NCI-H146 treated with DMSO at 0.1 percent for 48 hours (cell line): ENCODE data around the gene ZC3H18.
A peak's percentile ranks its signal among the peaks of the same experiment; 100 is the strongest.

Experiments used
- DNase-seq: peaks from one replicate; lab custom pipeline; 2025; ENCODE audit not compliant: unreplicated experiment; lab: John Stamatoyannopoulos, UW

The ZC3H18 gene

DNA sequence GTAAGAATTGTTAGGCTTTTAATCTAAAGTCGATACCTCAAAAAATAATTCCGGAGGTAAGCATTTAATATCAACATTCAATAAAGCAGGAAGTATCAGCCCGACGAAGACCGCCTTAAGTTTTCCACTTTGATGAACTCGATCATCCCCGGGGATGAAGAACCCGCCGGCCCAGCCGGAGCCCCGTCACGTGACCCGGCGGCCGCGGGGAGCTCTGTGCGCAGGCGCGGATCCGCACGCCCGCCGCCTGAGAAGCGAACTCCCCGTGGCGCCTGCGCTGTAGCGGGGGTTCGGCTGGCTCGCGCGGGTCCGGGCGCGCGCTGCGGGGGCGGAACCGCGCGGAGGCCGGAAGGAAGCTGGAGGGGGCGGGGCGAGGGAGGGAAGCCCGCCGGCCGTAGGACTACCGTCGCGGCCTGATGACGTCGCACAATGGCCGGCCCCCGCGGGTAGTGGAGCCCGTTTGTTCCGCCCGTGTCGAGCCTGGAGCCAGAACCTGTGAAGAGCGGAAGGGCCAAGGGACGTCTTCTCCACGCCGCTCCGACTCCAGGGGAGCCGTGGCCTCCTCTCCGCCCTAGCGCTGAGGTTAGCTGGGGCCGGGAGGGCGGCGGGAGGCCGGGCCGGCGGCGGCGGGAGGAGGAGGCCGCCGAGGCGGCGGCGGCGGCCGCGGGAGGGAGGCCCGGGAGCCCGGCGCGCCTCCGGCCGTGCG, at the start of gene ZC3H18:
Gene ZC3H18, plus strand, starts transcription at position 419 of the 706 bp plus-strand sequence. CDS start 6,721 bp downstream, outside the sequence.
- peak; percentile 70 for DNase-seq

GRCh38 chr16:88521674-88522073, 48.5 kb upstream of the ZC3H18 start:
- no peak for DNase-seq

DNA sequence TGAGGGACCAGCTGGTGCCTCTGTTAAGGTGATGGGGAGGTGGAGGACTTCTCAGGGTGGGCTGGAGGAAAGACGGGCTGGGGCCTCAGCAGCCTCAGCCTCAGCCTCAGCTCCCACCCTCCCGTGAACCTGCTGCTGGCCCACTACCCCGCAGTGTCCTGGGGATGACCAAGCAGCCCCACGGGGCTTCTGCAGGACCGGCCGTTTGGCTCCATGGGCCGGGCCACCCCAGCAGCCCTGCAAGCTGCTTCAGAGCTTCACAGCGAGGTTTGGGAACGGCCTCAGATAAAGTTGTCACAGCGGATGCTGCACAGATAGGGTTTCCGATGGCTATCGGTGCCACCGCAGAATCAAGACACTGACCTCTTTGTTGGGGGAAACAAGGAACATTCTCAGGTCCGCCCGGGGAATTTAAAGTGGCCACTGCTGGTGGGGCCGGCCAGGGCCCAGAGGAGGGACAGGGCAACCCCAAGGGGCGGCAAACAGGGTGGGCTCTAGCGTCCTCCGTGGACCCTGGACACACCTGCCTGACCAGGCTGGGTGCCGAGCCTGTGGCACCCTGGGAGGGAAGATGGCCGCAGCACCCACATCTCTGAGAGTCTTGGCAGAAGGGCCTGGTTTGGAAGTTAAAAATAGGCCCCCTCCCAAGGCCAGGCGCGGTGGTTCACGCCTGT, 47.8 kb upstream of the ZC3H18 start:
- DNase-seq: no peak

DNA sequence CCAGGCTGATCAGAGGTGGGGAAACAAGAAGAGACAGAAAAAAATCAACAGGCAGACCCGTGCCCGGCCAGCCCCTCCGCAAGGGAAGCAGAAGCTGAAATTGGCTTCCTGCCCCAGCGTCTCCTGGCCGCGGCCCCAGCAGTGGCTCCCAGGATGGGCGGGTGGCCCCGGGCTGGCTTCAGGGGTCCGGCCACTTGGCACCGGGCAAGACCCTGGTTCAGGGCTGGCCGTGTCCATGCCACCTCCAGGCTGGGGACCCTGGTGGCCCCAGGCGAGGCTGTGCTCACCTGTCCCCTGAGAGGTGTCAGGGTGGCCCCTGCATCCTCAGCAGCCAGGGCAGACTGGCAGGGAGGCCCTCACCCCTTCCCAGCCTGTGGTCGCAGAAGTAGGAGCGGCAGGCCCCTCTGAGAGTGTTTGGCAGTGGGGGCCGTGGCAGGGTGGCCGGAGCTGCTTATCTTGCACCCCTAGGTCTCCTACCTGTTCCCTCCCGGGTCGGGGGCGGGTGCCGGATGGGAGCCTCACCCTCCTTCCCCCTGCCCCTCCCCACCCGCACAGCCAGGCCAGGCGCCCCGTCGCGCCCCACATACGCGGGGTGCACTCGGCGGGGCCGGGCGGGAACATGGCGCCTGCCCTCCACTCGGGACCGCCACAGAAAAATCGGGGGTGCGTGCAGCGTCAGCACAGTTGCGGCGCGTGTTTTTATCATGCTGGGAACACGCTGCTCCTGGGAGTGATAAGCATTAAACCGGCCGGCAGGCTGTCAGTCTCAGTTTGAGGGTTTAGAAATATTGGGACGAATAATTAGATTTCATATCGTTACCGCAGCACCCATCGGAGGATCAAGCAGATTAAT, 46.7 kb upstream of the ZC3H18 start:
- no peak for DNase-seq

- no peak for DNase-seq
These were observed 45.8 kb upstream of the ZC3H18 start for GRCh38 chr16:88524274-88524972.

- no peak for DNase-seq
These were observed 45.1 kb upstream of the ZC3H18 start for GRCh38 chr16:88524973-88525662.

DNA sequence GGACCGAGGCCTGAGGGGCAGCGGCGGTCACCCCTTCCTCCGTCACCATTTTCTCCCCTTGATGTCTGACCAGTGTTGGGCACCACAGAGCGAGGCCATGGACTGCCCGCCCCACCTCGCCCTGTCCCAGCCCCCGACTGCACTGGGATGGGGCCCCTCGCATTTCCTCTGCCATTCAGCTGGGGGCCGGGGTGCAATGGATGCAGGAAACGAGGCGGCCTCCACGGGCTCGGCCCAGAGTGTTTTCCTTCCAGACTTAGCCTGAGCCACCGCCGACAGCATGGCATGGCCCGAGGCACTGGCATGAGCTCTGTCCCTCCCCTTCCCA, 44.6 kb upstream of the ZC3H18 start:
- no peak for DNase-seq

GRCh38 chr16:88526008-88526905, 43.9 kb upstream of the ZC3H18 start:
- DNase-seq: no peak

GRCh38 chr16:88526906-88527185, 43.4 kb upstream of the ZC3H18 start:
- no peak for DNase-seq

DNA sequence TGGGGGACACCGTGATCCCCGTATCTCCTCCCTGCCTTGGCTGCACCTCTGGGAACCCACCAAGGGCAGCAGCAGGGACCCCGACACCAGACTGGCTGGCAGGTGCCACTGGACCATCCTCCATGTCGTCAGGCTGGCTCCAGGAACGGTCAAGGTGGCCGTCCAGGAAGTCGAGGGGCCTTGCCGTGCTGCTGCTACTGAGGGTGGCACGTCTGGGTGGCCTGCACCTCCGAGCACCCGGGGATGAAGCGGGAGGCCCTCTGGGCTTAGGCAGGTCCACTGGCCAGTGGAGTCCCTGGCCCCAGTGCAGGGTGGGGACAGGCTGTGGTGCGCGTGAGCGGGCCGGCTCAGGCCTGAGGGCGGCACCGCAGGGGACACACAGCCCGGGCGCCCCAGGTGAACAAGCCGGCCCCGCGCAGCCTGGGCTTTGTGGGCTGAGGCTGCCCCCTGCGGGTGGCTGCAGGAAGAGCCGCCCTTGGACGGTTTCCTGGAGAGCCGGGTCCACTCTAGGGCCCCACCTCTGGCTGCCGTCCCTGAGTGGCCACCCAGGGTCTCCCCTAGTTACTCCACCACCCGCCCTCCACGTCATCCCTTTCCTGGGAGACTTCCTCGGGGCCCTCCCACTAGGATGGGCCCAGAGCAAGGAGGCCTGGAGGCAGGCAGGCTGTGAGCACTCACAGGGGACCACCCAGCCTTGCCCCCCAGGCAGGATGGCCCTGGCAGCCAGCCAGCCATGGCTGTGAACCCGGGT, 42.8 kb upstream of the ZC3H18 start:
- DNase-seq: no peak

GRCh38 chr16:88527937-88528743, 42.1 kb upstream of the ZC3H18 start:
- DNase-seq: no peak

DNA sequence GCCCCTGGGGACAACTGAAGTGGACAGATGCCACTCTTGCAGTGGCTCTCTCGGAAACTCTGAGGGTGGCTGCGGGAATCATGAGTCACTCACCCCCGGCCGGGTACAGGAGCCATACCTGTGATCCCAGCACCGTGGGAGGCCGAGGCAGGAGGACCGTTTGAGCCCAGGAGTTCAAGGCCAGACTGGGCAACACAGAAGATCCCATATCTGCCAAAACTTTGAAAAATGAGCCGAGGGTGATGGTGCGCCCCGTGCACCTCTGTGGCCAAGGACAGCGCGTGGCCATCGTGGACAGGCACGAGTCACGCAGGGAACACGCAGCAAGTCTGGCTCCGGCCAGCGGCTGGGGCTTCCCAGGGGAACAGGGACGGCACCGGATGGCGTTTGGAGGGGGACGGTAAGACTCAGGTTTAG, 41.3 kb upstream of the ZC3H18 start:
- no peak for DNase-seq

DNA sequence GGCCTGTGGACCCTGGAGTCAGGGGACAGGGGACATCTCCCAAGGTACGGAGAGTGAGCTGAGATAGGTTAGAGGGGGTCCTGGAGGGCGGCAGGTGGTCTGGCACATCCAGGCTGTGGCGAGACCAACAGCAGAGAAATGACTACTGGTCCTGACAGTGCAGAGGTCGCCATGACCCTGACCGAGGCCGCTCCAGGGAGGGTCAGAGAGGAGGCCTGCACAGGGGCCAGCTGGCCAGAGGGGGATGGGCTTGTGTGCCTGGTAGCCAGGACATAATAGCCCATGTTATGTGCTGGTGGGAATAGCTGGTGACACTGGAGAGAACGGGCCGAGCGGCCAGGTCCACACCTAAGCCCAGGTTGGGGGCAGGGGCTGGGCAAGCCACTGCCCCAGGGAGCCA, 40.6 kb upstream of the ZC3H18 start:
- no peak for DNase-seq

GRCh38 chr16:88530051-88530857, 39.9 kb upstream of the ZC3H18 start:
- no peak for DNase-seq

DNA sequence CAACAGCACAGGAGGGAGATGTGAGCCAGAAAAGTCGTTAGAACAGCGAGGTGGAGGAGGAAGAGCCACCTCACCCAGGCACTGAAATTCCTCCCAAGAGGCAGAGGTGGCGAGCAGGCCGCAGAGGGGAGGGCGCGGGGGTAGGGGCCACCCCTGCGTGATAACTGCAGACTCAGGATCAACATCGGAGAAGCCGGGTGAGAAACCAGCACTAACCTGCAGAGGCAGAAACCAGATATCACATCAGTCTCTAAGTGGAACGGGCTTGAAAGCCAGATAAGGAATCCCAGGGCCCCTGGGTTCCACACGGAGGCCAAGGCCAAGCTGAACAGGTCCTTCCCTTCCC, 39.4 kb upstream of the ZC3H18 start:
- DNase-seq: no peak

- no peak for DNase-seq
These were observed 38.9 kb upstream of the ZC3H18 start for GRCh38 chr16:88531346-88531745.

DNA sequence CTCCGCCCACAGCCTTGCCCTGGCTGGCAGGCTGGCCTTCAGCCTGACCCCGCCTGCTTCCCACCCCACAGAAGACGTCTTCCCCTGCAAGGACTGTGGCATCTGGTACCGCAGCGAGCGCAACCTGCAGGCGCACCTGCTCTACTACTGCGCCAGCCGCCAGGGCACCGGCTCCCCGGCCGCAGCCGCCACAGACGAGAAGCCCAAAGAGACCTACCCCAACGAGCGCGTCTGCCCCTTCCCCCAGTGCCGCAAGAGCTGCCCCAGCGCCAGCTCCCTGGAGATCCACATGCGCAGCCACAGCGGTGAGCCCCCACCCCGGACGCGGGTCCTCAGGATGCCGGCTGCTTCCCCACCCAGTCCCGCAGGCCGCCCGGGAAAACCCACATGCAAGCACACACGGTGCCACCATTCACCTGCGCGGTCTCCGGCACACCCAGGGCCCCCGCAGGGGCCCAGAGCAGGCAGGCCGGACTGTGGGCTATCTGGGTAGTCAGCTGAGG, 38.2 kb upstream of the ZC3H18 start:
- no peak for DNase-seq
